Immature natural killer cell (primary cell): ENCODE results near the gene DISC1. TPM values are rescaled to one million over a fixed set of nuclear protein-coding genes. Genes with fewer than 3 reads are reported as not detected.
A peak's percentile ranks its signal among the peaks of the same experiment; 100 is the strongest.
"Not testable (repeated sequence)": the region's sequence is repeated elsewhere in the genome, so short reads cannot be mapped to it uniquely, and the experiment has no call there.

Experiments
- DNase-seq, 3 donors: peaks; one replicate each; pipeline ENCODE4 v3.0.0; 2022; ENCODE audit warnings: mixed read lengths in 1 of 3
- H3K27ac Mint-ChIP-seq, 6 donors: one replicate each; pipeline ENCODE4 v1.8.0; 2020; ENCODE audit warnings: mixed read lengths in 6 of 6, mild to moderate bottlenecking in 5 of 6, inconsistent platforms in 4 of 6, moderate library complexity in 3 of 6
- H3K27me3 Mint-ChIP-seq, 3 donors: one replicate each; pipeline ENCODE4 v1.8.0; 2020 to 2021; ENCODE audit warnings: low read depth in 3 of 3, mild to moderate bottlenecking in 3 of 3, mixed read lengths in 3 of 3, moderate library complexity in 3 of 3, inconsistent platforms in 1 of 3
- H3K36me3 Mint-ChIP-seq, 3 donors: one replicate each; pipeline ENCODE4 v1.8.0; 2020; ENCODE audit warnings: mixed read lengths in 3 of 3, inconsistent platforms in 2 of 3, mild to moderate bottlenecking in 2 of 3
- H3K4me1 Mint-ChIP-seq, 2 donors: one replicate each; pipeline ENCODE4 v1.8.0; 2020; ENCODE audit warnings: inconsistent platforms in 2 of 2, mild to moderate bottlenecking in 2 of 2, mixed read lengths in 2 of 2, moderate library complexity in 1 of 2
- H3K4me3 Mint-ChIP-seq, 5 donors: one replicate each; pipeline ENCODE4 v1.8.0; 2020; ENCODE audit warnings: mild to moderate bottlenecking in 5 of 5, mixed read lengths in 5 of 5, inconsistent platforms in 3 of 5, moderate library complexity in 3 of 5
- H3K9me3 Mint-ChIP-seq, 6 donors: one replicate each; pipeline ENCODE4 v1.8.0; 2020; ENCODE audit warnings: mild to moderate bottlenecking in 6 of 6, mixed read lengths in 6 of 6, inconsistent platforms in 4 of 6, moderate library complexity in 3 of 6
- polyA plus RNA-seq, 3 donors: library from polyadenylated mRNA; unstranded; fragments of 300-500 nt; fragmentation: Illumina TruSeq; gene quantifications; one replicate each; pipeline ENCODE4 v1.2.3, GENCODE V29; 2021

The DISC1 gene
- polyA plus RNA-seq, 3 donors from 2014 or later: 1.1 to 1.3 TPM; not detected in 1

DNA sequence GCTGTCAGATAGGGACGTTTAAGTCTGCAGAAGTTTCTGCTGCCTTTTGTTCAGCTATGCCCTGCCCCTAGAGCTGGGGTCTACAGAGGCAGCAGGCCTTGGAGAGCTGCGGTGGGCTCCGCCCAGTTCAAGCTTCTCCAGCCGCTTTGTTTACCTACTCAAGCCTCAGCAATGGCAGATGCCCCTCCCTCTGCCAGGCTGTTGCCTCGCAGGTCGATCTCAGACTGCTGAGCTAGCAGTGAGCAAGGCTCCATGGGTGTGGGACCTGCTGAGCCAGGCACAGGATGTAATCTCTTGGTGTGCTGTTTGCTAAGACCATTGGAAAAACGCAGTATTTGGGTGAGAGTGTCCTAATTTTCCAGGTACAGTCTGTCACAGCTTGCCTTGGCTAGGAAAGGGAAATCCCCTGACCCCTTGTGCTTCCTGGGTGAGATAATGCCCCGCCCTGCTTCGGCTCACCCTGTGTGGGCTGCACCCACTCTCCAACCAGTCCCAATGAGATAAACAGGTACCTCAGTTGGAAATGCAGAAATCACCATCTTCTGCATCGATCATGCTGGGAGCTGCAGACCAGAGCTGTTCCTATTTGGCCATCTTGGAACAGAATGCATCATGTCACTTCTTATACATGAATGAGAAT is 25.2 kb downstream of the DISC1 start:
- not testable (repeated sequence) for H3K4me1 Mint-ChIP-seq, H3K9me3 Mint-ChIP-seq, H3K4me3 Mint-ChIP-seq, DNase-seq, H3K27ac Mint-ChIP-seq
- Mint-ChIP-seq H3K36me3 (peaks cover 0 to 22% (median 0%) of the 10 kb centered on the region in 3 donors), H3K27me3 (peaks cover 4 to 17% (median 7%) of the 10 kb centered on the region in 3 donors)

DNA sequence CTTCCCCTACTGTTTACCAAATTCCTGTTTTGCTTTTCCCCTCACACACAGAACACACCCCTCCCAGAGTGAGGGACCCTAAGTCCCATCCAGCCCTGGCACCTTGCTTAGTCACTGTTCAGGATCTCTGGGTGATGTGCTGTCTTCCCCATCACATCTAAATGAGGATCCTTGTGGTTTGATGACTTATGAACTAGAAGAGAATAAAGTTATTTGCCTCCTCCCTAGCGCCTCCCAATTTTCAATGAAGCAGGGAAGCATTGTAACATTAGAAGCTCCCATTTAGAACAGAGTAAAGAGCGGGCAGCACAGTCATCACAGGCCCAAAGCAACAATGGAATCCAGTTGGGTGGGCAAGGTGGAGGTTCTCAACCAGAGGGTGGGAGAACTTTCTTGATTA is 27.0 kb downstream of the DISC1 start:
- DNase-seq: no peak
- H3K27ac Mint-ChIP-seq: no peak overlapping the region
- peaks cover 0 to 5% (median 1%) of the 10 kb centered on the region in 6 donors for H3K9me3 Mint-ChIP-seq
- H3K36me3 Mint-ChIP-seq: peaks cover 2 to 22% (median 5%) of the 10 kb centered on the region in 3 donors
- peaks cover 3 to 18% (median 4%) of the 10 kb centered on the region in 3 donors for H3K27me3 Mint-ChIP-seq
- no peak overlapping the region for H3K4me3 Mint-ChIP-seq
- peaks cover 0 to 4% of the 10 kb centered on the region in 2 donors for H3K4me1 Mint-ChIP-seq

DNA sequence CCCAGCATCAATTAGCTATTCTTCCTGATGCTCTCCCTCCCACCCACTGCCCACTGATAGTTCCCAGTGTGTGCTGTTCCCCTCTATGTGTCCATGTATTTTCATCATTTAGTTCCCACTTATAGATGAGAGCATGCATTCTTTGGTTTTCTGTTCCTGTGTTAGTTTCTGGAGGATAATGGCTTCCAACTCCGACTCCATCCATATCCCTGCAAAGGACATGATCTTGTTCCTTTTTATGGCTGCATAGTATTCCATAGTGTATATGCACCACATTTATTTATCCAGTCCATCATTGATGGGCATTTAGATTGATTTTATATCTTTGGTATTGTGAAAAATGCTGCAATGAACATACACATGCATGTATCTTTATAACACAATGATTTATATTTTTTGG is 30.2 kb downstream of the DISC1 start:
- Mint-ChIP-seq H3K36me3 (peaks cover 11 to 15% (median 13%) of the 10 kb centered on the region in 3 donors), H3K4me3 (no peak overlapping the region), H3K9me3 (peaks cover 3 to 7% (median 6%) of the 10 kb centered on the region in 6 donors), H3K4me1 (peaks cover 0 to 4% of the 10 kb centered on the region in 2 donors), H3K27ac (no peak overlapping the region), H3K27me3 (peaks cover 4 to 12% (median 6%) of the 10 kb centered on the region in 3 donors)
- DNase-seq: no peak

DNA sequence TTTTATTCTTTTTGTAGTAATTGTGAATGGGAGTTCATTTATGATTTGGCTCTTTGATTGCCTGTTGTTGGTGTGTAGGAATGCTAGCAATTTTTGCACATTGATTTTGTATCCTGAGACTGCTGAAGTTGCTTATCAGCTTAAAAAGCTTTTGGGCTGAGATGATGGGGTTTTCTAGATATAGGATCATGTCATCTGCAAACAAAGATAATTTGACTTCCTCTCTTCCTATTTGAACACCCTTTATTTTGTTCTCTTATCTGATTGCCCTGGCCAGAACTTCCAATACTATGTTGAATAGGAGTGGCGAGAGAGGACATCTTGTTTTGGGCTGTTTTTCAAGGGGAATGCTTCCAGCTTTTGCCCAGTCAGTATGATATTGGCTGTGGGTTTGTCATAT is 31.6 kb downstream of the DISC1 start:
- not testable (repeated sequence) for DNase-seq, H3K27ac Mint-ChIP-seq, H3K4me3 Mint-ChIP-seq, H3K4me1 Mint-ChIP-seq
- Mint-ChIP-seq H3K36me3 (peaks cover 16 to 18% (median 17%) of the 10 kb centered on the region in 3 donors), H3K9me3 (peaks cover 4 to 15% (median 10%) of the 10 kb centered on the region in 6 donors), H3K27me3 (peaks cover 7 to 18% (median 8%) of the 10 kb centered on the region in 3 donors)

DNA sequence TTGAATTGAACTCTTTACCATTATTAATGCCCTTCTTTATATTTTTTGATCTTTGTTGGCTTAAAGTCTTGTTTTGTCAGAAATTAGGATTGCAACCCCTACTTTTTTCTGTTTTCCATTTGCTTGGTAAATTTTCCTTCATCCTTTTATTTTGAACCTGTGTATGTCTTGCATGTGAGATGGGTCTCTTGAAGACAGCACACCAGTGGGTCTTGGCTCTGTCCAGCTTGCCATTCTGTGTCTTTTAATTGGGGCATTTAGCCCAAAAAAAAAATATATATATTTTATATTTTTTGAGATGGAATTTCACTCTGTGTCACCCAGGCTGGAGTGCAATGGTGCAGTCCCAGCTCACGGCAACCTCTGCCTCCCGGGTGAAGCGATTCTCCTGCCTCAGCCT is 33.6 kb downstream of the DISC1 start:
- H3K27me3 Mint-ChIP-seq: peaks cover 7 to 25% (median 8%) of the 10 kb centered on the region in 3 donors
- H3K27ac Mint-ChIP-seq: no peak overlapping the region
- no peak overlapping the region for H3K4me3 Mint-ChIP-seq
- DNase-seq: no peak
- H3K9me3 Mint-ChIP-seq: peaks cover 10 to 25% (median 13%) of the 10 kb centered on the region in 6 donors
- H3K36me3 Mint-ChIP-seq: peaks cover 21 to 26% (median 24%) of the 10 kb centered on the region in 3 donors
- no peaks in the 10 kb centered on the region for H3K4me1 Mint-ChIP-seq

DNA sequence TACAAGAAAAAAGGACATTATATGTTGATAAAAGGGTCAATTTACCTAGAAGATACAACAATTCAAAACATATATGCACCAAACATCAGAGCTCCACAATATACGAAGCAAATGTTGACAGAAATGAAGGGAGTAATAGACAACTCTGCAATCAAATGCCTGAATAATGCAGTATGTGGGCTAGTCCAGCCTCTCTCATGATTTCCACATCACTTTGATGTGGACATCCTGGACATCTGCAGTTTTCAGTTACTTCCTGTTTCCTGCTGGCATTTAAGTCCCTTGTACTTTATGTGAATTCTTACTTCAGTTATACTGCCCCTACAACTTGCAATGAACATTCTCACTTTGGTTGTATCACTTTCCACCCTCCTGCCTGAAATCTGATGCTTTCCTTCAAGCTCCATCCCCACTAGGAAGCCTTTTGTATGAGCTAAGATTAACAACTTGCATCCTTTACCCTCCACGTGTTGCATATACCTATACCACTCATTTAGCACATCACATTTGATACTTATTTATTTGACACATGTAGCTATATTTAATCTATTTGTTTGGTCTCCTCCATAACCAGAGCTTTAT is 36.7 kb downstream of the DISC1 start:
- Mint-ChIP-seq H3K36me3 (peaks cover 21 to 24% (median 23%) of the 10 kb centered on the region in 3 donors), H3K27me3 (peaks cover 5 to 35% (median 9%) of the 10 kb centered on the region in 3 donors), H3K27ac (no peak overlapping the region), H3K4me1 (peaks cover 20 to 25% of the 10 kb centered on the region in 2 donors), H3K4me3 (peak overlapping the region in 1 of 5 donors; percentile 1), H3K9me3 (peaks cover 8 to 25% (median 13%) of the 10 kb centered on the region in 6 donors)
- no peak for DNase-seq

DNA sequence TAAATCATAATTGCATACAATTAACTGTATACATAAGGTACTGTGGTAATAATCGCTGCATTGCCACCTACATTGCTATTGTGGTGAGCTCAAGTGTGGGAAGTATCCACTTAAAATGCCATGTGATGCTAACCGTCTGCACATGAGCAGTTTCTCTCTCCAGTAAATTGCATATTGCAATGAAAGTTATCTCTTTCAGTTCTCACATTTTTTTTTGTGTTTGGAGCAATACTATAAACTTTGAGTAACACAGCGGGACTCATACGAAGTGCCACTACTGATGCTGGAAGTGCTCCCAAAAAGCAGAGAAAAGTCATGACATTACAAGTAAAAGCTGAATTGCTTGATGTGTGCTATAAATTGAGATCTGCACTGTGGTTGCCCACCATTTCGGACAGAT is 38.5 kb downstream of the DISC1 start:
- Mint-ChIP-seq H3K27me3 (peaks cover 8 to 33% (median 9%) of the 10 kb centered on the region in 3 donors), H3K4me1 (peaks cover 33 to 40% of the 10 kb centered on the region in 2 donors), H3K27ac (no peak overlapping the region), H3K36me3 (peaks cover 21 to 32% (median 26%) of the 10 kb centered on the region in 3 donors), H3K9me3 (peaks cover 20 to 39% (median 25%) of the 10 kb centered on the region in 6 donors), H3K4me3 (no peak overlapping the region)
- no peak for DNase-seq

DNA sequence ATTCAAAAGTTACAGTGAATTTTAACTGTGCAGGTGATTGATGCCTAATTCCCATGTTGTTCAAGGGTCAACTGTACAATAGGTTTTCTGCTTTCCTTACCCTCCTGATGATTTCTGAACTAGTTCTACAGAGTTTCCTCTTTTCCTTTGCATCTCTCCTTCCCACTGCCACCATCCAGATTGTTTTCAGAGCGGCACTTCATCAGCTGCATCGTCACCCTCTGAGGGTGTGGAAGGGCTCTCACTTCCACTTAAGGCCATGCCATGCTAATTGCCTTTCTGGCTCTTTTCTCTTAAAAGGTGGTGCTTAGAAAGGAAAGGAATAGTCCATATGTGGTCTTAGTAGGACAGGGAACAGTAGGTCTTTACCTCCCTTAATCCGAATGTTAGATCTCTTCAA is 39.1 kb downstream of the DISC1 start:
- H3K27me3 Mint-ChIP-seq: peaks cover 8 to 33% (median 8%) of the 10 kb centered on the region in 3 donors
- no peak overlapping the region for H3K4me3 Mint-ChIP-seq
- H3K36me3 Mint-ChIP-seq: peaks cover 20 to 32% (median 26%) of the 10 kb centered on the region in 3 donors
- H3K9me3 Mint-ChIP-seq: peaks cover 18 to 43% (median 29%) of the 10 kb centered on the region in 6 donors
- H3K4me1 Mint-ChIP-seq: peaks cover 33 to 40% of the 10 kb centered on the region in 2 donors
- DNase-seq: no peak
- no peak overlapping the region for H3K27ac Mint-ChIP-seq

DNA sequence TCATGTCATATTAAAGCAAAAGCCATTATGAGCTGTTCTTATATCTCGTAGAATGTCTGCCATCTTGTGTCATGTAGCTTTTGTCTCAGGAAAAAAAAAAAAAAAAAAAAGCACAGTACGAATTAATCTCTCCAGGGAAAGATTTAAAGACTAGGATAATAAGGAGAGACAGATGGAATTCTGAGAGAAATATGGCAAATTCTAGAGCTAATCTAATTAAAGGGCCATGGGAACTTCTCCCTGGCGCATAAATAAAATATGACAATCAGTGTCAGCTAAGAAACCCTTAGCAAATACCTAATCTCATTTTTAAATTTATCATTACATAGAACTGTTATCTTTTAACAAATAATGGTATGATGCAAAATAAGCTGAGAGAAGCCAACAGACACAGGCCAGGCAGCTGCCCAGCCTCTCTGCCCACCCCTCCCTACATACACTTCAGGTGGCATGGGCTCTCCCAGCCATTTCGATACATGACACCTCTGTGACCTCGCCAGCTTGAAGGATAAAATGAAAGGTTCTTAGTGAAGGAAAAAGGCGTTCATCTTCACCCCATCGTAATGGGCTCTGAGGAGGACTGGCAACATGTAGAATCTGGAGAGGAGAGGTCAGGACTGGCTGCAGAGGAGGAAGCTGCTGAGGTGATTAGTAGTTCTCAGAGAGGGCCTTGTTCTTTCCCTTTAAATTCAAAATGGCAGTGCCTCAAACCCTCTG is 39.8 kb downstream of the DISC1 start:
- peak overlapping the region in 1 of 5 donors; percentile 33 for H3K4me3 Mint-ChIP-seq

DNA sequence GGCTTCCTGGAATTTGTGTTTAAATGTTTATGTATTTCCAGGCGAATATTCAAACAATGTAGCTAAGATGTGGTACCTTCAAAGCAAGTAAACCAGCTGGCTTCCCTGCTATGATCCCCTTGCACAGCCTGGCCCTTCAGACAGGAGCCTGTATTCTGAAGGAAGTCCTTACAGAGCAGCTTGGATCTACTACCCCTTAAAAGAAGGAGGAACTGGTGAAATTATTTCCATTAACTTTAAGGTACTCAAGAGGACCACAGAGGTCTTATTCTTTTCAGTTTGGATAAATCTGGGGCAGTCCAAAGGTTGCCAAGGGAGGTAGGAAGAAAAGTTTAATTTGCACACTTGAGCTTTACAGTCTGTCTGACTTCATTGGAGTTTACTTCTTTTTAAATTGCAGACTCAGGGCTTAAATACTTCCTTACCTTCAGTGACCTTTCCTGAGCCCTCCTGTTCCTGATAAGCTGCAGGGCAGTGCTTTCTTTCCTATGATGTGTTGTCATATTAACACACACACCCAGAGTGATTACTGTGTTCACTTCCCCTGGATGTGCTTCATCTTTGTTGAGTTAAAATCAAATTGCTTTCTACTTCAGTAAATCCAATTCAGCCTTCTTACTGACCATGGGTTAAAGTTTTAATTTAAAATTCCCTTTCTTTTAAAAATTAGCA is 40.5 kb downstream of the DISC1 start:
- Mint-ChIP-seq H3K4me3 (peak overlapping the region in 2 of 5 donors; percentile 33 to 74), H3K27me3 (peaks cover 4 to 32% (median 14%) of the 10 kb centered on the region in 3 donors), H3K27ac (peak overlapping the region in 1 of 6 donors; percentile 23), H3K36me3 (peaks cover 18 to 26% (median 22%) of the 10 kb centered on the region in 3 donors), H3K9me3 (peaks cover 21 to 44% (median 32%) of the 10 kb centered on the region in 6 donors), H3K4me1 (peaks cover 33 to 40% of the 10 kb centered on the region in 2 donors)
- DNase-seq: no peak

More for the DNA sequence above, 39.8 kb downstream of the DISC1 start:
- Mint-ChIP-seq H3K27me3 (peaks cover 5 to 33% (median 14%) of the 10 kb centered on the region in 3 donors), H3K9me3 (peaks cover 23 to 43% (median 33%) of the 10 kb centered on the region in 6 donors), H3K4me1 (peaks cover 33 to 40% of the 10 kb centered on the region in 2 donors), H3K27ac (no peak overlapping the region), H3K36me3 (peaks cover 22 to 28% (median 24%) of the 10 kb centered on the region in 3 donors)
- DNase-seq: no peak

DNA sequence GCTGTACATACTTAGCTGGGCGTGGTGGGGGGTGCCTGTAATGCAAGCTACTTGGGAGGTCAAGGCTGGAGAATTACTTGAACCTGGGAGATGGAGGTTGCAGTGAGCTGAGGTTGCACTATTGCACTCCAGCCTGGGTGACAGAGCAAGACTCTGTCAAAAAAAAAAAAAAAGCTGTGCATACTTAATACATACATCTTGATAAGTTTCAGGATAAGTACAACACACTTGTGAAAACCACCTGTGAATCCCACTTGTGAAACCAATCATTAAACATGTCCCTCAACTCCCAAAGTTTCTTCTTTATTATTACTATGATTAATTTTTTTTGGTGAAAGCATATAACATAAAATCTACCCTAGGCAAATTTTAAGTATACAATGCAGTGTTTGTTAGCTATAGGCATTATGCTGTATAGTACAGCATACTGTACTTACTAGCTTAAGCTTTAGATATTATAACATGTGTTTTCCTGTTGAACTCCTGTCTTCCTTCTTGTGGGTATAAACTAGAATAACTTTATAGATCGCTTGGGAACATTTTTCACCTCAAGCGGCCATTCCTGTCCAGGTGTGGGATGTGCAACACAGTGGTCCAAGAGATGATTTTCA is 41.4 kb downstream of the DISC1 start:
- DNase-seq: peak; percentile 23 to 44 (median 38)
- Mint-ChIP-seq H3K4me1 (peaks cover 33 to 40% of the 10 kb centered on the region in 2 donors), H3K4me3 (peak overlapping the region; percentile 57 to 77 (median 74)), H3K36me3 (peaks cover 12 to 21% (median 17%) of the 10 kb centered on the region in 3 donors), H3K27ac (peak overlapping the region in 1 of 6 donors; percentile 43), H3K27me3 (peaks cover 6 to 26% (median 11%) of the 10 kb centered on the region in 3 donors), H3K9me3 (peaks cover 19 to 38% (median 27%) of the 10 kb centered on the region in 6 donors)

DNA sequence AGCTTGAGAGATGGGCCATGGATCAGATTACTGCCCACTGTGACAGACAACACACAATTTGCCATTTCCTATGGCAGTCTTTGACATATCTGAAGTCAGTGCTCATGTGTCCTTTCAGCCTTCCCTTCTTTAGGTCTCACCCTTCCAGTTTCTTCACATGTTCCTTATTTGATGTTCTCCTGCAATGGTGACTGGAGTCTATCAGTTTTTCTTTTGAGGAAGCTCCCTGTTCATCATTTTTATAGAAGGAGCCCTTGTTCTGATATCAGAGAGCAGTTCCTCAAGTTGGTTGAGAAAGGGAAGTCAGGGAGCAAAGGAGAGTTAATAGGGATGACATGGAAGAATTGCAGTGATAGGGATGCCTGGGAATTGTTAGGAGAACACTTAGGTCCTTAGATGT is 42.2 kb downstream of the DISC1 start:
- DNase-seq: no peak
- peaks cover 33 to 40% of the 10 kb centered on the region in 2 donors for H3K4me1 Mint-ChIP-seq
- no peak overlapping the region for H3K27ac Mint-ChIP-seq
- peaks cover 6 to 22% (median 10%) of the 10 kb centered on the region in 3 donors for H3K27me3 Mint-ChIP-seq
- peaks cover 16 to 30% (median 25%) of the 10 kb centered on the region in 6 donors for H3K9me3 Mint-ChIP-seq
- H3K36me3 Mint-ChIP-seq: peaks cover 6 to 15% (median 14%) of the 10 kb centered on the region in 3 donors
- peak overlapping the region in 1 of 5 donors; percentile 77 for H3K4me3 Mint-ChIP-seq
